Stomach smooth muscle (tissue), 2 donors: ENCODE measurements around the gene APLN.

Experiments
- H3K27ac ChIP-seq: one replicate; pipeline ENCODE4 v1.7.0; 2013; ENCODE audit warnings: mild to moderate bottlenecking, low read length, inconsistent platforms
- H3K27me3 ChIP-seq, 2 donors: one replicate each; pipeline ENCODE4 v1.7.0; 2013; ENCODE audit warnings: low read length in 2 of 2; ENCODE audit not compliant: insufficient read depth in 2 of 2, control insufficient read depth in 1 of 2
- H3K36me3 ChIP-seq, 2 donors: one replicate each; pipeline ENCODE4 v1.7.0; 2013; ENCODE audit warnings: low read length in 2 of 2; ENCODE audit not compliant: control insufficient read depth in 2 of 2, insufficient read depth in 2 of 2
- H3K4me1 ChIP-seq: one replicate; pipeline ENCODE4 v1.7.0; 2013; ENCODE audit warnings: low read length; ENCODE audit not compliant: control insufficient read depth, insufficient read depth
- H3K4me3 ChIP-seq, 2 donors: one replicate each; pipeline ENCODE4 v1.7.0; 2013; ENCODE audit warnings: low read length in 2 of 2
- H3K9ac ChIP-seq, 2 donors: one replicate each; pipeline ENCODE4 v1.7.0; 2013; ENCODE audit warnings: low read length in 2 of 2, mild to moderate bottlenecking in 1 of 2
- H3K9me3 ChIP-seq, 2 donors: one replicate each; pipeline ENCODE4 v1.7.0; 2013; ENCODE audit warnings: low read length in 2 of 2; ENCODE audit not compliant: control insufficient read depth in 2 of 2
- donor health status: healthy.
- donor health status: Pancreatic carcinoma.

APLN gene

GRCh38 chrX:129693354-129693753 lies 38.6 kb upstream of the APLN start:
- H3K4me1 ChIP-seq = no peaks in the 10 kb centered on the region
- H3K27me3 ChIP-seq = peaks cover 0 to 13% of the 10 kb centered on the region in 2 donors
- no peak overlapping the region for H3K27ac ChIP-seq
- no peak overlapping the region for H3K9ac ChIP-seq
- H3K4me3 ChIP-seq = no peak overlapping the region
- H3K36me3 ChIP-seq = no peaks in the 10 kb centered on the region
- H3K9me3 ChIP-seq = no peaks in the 10 kb centered on the region

- Histone ChIP-seq H3K27me3 (peaks cover 0 to 10% of the 10 kb centered on the region in 2 donors), H3K27ac (no peak overlapping the region), H3K36me3 (no peaks in the 10 kb centered on the region), H3K9me3 (no peaks in the 10 kb centered on the region), H3K4me3 (no peak overlapping the region), H3K4me1 (no peaks in the 10 kb centered on the region), H3K9ac (no peak overlapping the region)
Measured at GRCh38 chrX:129690435-129690834, 35.7 kb upstream of the APLN start.

- Histone ChIP-seq H3K27me3 (peaks cover 0 to 4% of the 10 kb centered on the region in 2 donors), H3K4me3 (no peak overlapping the region), H3K9ac (no peak overlapping the region), H3K36me3 (no peaks in the 10 kb centered on the region), H3K4me1 (no peaks in the 10 kb centered on the region), H3K27ac (no peak overlapping the region), H3K9me3 (no peaks in the 10 kb centered on the region)
Measured at GRCh38 chrX:129689796-129690195, 35.0 kb upstream of the APLN start.

- H3K9ac ChIP-seq = no peak overlapping the region
- H3K9me3 ChIP-seq = no peaks in the 10 kb centered on the region
- H3K27me3 ChIP-seq = peaks cover 0 to 4% of the 10 kb centered on the region in 2 donors
- no peaks in the 10 kb centered on the region for H3K4me1 ChIP-seq
- no peaks in the 10 kb centered on the region for H3K36me3 ChIP-seq
- no peak overlapping the region for H3K4me3 ChIP-seq
- H3K27ac ChIP-seq = no peak overlapping the region
Measured at GRCh38 chrX:129688097-129688496, 33.3 kb upstream of the APLN start.

- peaks cover 0 to 4% of the 10 kb centered on the region in 2 donors for H3K27me3 ChIP-seq
- no peaks in the 10 kb centered on the region for H3K36me3 ChIP-seq
- H3K27ac ChIP-seq = no peak overlapping the region
- no peak overlapping the region for H3K4me3 ChIP-seq
- no peaks in the 10 kb centered on the region for H3K4me1 ChIP-seq
- no peak overlapping the region for H3K9ac ChIP-seq
- no peaks in the 10 kb centered on the region for H3K9me3 ChIP-seq
Measured at GRCh38 chrX:129686422-129686948, 31.7 kb upstream of the APLN start.

GRCh38 chrX:129682979-129683378 lies 28.2 kb upstream of the APLN start:
- Histone ChIP-seq H3K9me3 (no peaks in the 10 kb centered on the region), H3K4me1 (peaks cover 10% of the 10 kb centered on the region), H3K36me3 (no peaks in the 10 kb centered on the region), H3K27ac (no peak overlapping the region), H3K4me3 (no peak overlapping the region), H3K9ac (no peak overlapping the region), H3K27me3 (no peaks in the 10 kb centered on the region)

- Histone ChIP-seq H3K9ac (no peak overlapping the region), H3K4me1 (peaks cover 10% of the 10 kb centered on the region), H3K4me3 (no peak overlapping the region), H3K27me3 (no peaks in the 10 kb centered on the region), H3K36me3 (no peaks in the 10 kb centered on the region), H3K27ac (no peak overlapping the region), H3K9me3 (no peaks in the 10 kb centered on the region)
Measured at GRCh38 chrX:129679901-129680300, 25.1 kb upstream of the APLN start.

GRCh38 chrX:129678614-129679195 lies 23.9 kb upstream of the APLN start:
- H3K4me1 ChIP-seq = peaks cover 10% of the 10 kb centered on the region
- H3K27ac ChIP-seq = peak overlapping the region; percentile 74

GRCh38 chrX:129667412-129667811 lies 12.7 kb upstream of the APLN start:
- H3K9me3 ChIP-seq = no peaks in the 10 kb centered on the region
- no peak overlapping the region for H3K27ac ChIP-seq
- no peak overlapping the region for H3K9ac ChIP-seq
- no peaks in the 10 kb centered on the region for H3K4me1 ChIP-seq
- H3K27me3 ChIP-seq = peaks cover 0 to 4% of the 10 kb centered on the region in 2 donors
- no peak overlapping the region for H3K4me3 ChIP-seq
- no peaks in the 10 kb centered on the region for H3K36me3 ChIP-seq

More at GRCh38 chrX:129678614-129679195, 23.9 kb upstream of the APLN start:
- Histone ChIP-seq H3K27me3 (no peaks in the 10 kb centered on the region), H3K9ac (peak overlapping the region; percentile 21 to 75), H3K9me3 (no peaks in the 10 kb centered on the region), H3K4me3 (peak overlapping the region; percentile 67 to 70), H3K36me3 (no peaks in the 10 kb centered on the region)

GRCh38 chrX:129665916-129666644 lies 11.3 kb upstream of the APLN start:
- H3K4me1 ChIP-seq = no peaks in the 10 kb centered on the region
- H3K36me3 ChIP-seq = no peaks in the 10 kb centered on the region
- no peaks in the 10 kb centered on the region for H3K9me3 ChIP-seq
- no peak overlapping the region for H3K4me3 ChIP-seq
- H3K27me3 ChIP-seq = peaks cover 0 to 4% of the 10 kb centered on the region in 2 donors
- no peak overlapping the region for H3K9ac ChIP-seq
- no peak overlapping the region for H3K27ac ChIP-seq

- no peaks in the 10 kb centered on the region for H3K36me3 ChIP-seq
- no peak overlapping the region for H3K9ac ChIP-seq
- H3K9me3 ChIP-seq = no peaks in the 10 kb centered on the region
- no peak overlapping the region for H3K27ac ChIP-seq
- peaks cover 0 to 4% of the 10 kb centered on the region in 2 donors for H3K27me3 ChIP-seq
- H3K4me1 ChIP-seq = no peaks in the 10 kb centered on the region
- no peak overlapping the region for H3K4me3 ChIP-seq
Measured at GRCh38 chrX:129663171-129663570, 8.4 kb upstream of the APLN start.
